ENCODE measurements around the gene WWOX. TPM values are rescaled to one million over a fixed set of nuclear protein-coding genes. Genes with fewer than 3 reads are reported as not detected.

The WWOX gene
- total and polyA plus RNA-seq, 2 donors (not counting 3 experiments of a cell fraction or from before 2014, with no cell fraction given), result 6.2 to 12.5 TPM

DNA sequence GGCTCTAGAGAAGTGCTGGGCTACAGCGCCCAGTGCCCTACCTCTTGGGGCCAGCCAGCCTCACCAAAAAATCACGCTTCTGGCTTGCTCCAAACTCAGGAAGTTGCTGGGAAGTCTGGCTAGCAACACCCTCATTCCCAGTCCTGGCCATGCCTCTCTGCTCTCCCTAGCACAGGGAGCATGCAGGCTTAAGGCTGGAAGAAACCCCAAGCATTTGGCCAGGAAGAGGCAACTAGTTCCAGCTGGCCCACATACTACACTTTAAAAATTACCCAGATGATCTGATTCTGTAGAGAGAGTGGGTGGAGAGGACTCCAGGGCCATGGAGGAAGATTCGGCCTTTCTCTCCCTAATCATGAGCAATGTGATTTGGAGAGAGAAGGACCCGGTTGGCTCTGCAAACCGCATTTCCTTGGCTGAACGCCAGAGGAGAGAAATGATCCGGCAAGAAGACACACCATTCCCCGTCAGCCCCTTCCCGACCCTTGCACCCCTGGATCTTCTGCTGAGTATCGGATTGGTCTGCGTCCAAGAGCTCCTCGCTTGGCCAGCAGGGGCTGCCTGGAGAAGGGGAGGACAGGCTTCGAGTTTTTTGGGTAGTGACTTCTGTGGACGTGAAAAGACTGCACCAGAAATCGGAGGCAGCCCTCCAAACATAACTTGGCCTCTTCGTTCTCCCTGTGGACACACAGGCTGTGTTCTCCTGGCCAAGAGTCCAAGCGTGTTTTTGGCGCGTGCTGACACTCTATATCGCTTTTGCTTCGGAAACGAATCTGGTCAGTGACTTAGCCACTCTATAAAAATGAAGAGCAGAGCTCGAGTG, 406.3 kb downstream of the WWOX start:
- Histone ChIP-seq H3K4me2 (ENCODE audit: insufficient read depth, low read length) (no peak overlapping the region), H3K27ac (ENCODE audit: insufficient read depth, low read depth, low read length) (no peak overlapping the region)

More for the DNA sequence above, 406.3 kb downstream of the WWOX start:
- Histone ChIP-seq H3K79me2 (ENCODE audit: control insufficient read depth, insufficient read depth, low read length) (no peaks in the 10 kb centered on the region), H3K27me3 (ENCODE audit: control insufficient read depth in 2 of 2, insufficient read depth in 2 of 2, low read length in 2 of 2) (no peaks in the 10 kb centered on the region), H3K4me1 (ENCODE audit: control insufficient read depth, extremely low read depth, insufficient read depth, low read length) (no peaks in the 10 kb centered on the region), H2AFZ (ENCODE audit: low read depth, low read length) (no peak overlapping the region), H4K20me1 (replicated peaks; ENCODE audit: control insufficient read depth, extremely low read depth, insufficient read depth, low read length) (no peaks in the 10 kb centered on the region), H3K9ac (replicated peaks; ENCODE audit: extremely low read depth, insufficient read depth, low read length) (no peak overlapping the region), H3K9me1 (replicated peaks; ENCODE audit: control insufficient read depth, extremely low read depth, insufficient read depth, low read length) (no peaks in the 10 kb centered on the region), H3K36me3 (ENCODE audit: control insufficient read depth in 2 of 2, extremely low read depth in 1 of 2, insufficient read depth in 2 of 2, low read length in 2 of 2) (no peaks in the 10 kb centered on the region), H3K4me3 (replicated peaks in 1 of 3; ENCODE audit: insufficient read depth in 1 of 3, low read depth in 1 of 3, low read length in 3 of 3) (no peak overlapping the region), H3K9me3 (replicated peaks; ENCODE audit: control insufficient read depth, insufficient read depth, low read length) (no peaks in the 10 kb centered on the region)
- FAIRE-seq (no peak), DNase-seq (ENCODE audit: low read depth, low spot score) (no peak)
- dilution Hi-C loops (cut with MboI; ENCODE audit: extremely low pct_ligation_motif_present, low sequenced_read_pairs), result no loop called here
- CTCF ChIA-PET, result no interaction called here
- POLR2A ChIA-PET, result no interaction called here
- TF ChIP-seq MYC (IDR thresholded peaks at IDR 0.05; ENCODE audit: low read depth, low read length), result no peak
- no peak for TF ChIP-seq POLR2AphosphoS5 (IDR thresholded peaks at IDR 0.05; ENCODE audit: insufficient read depth, low read depth, low read length)
- TF ChIP-seq, protein P1, sequence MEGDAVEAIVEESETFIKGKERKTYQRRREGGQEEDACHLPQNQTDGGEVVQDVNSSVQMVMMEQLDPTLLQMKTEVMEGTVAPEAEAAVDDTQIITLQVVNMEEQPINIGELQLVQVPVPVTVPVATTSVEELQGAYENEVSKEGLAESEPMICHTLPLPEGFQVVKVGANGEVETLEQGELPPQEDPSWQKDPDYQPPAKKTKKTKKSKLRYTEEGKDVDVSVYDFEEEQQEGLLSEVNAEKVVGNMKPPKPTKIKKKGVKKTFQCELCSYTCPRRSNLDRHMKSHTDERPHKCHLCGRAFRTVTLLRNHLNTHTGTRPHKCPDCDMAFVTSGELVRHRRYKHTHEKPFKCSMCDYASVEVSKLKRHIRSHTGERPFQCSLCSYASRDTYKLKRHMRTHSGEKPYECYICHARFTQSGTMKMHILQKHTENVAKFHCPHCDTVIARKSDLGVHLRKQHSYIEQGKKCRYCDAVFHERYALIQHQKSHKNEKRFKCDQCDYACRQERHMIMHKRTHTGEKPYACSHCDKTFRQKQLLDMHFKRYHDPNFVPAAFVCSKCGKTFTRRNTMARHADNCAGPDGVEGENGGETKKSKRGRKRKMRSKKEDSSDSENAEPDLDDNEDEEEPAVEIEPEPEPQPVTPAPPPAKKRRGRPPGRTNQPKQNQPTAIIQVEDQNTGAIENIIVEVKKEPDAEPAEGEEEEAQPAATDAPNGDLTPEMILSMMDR (IDR thresholded peaks at IDR 0.05; ENCODE audit: extremely low read depth in 1 of 2, insufficient read depth in 1 of 2, low read depth in 1 of 2, low read length in 2 of 2), result no peak
- TF ChIP-seq, protein P2, sequence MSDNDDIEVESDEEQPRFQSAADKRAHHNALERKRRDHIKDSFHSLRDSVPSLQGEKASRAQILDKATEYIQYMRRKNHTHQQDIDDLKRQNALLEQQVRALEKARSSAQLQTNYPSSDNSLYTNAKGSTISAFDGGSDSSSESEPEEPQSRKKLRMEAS (IDR thresholded peaks at IDR 0.05; ENCODE audit: insufficient read depth, insufficient read length), result no peak
- TF ChIP-seq JUN (IDR thresholded peaks at IDR 0.05; ENCODE audit: borderline replicate concordance, insufficient read depth, insufficient read length, low read depth), result no peak
- no peak for TF ChIP-seq POLR2A (IDR thresholded peaks at IDR 0.05; ENCODE audit: low read depth, low read length)
- no peak for TF ChIP-seq EZH2 (IDR thresholded peaks at IDR 0.05; ENCODE audit: borderline replicate concordance, low read depth, low read length, severe bottlenecking)
- TF ChIP-seq FOS (IDR thresholded peaks at IDR 0.05; ENCODE audit: borderline replicate concordance, insufficient read depth, low read length), result no peak
- no peak for TF ChIP-seq GATA2 (IDR thresholded peaks at IDR 0.05; ENCODE audit: insufficient read depth, insufficient read length, low read depth, low read length)
- intact Hi-C loops (cut with micrococcal nuclease), result no loop called here
- BruUV-seq (replicated peaks), result no TSS peak
